Hepatocyte (in vitro differentiated cells): ENCODE data around the gene RGS6. TPM values are rescaled to one million over a fixed set of nuclear protein-coding genes. Genes with fewer than 3 reads are reported as not detected.

Source experiments
- DNase-seq: peaks from one replicate; pipeline ENCODE4 v3.0.0-alpha.2; 2016; ENCODE audit warnings: low spot score
- H2AFZ ChIP-seq: fragments of 200-600 bp; sonication (generic); 2 replicates; pipeline ENCODE4 v1.6.0; 2016; ENCODE audit warnings: antibody characterized with exemption, mild to moderate bottlenecking
- H3K27ac ChIP-seq: fragments of 200-600 bp; sonication (generic); 2 replicates; pipeline ENCODE4 v1.5.1; 2016; ENCODE audit warnings: mild to moderate bottlenecking
- H3K27me3 ChIP-seq: fragments of 200-600 bp; sonication (generic); 2 replicates; pipeline ENCODE4 v1.6.1; 2016
- H3K36me3 ChIP-seq: fragments of 200-600 bp; sonication (generic); replicated peaks from 2 replicates; pipeline ENCODE4 v1.5.1; 2016; ENCODE audit warnings: low read depth; ENCODE audit not compliant: insufficient read depth
- H3K4me1 ChIP-seq: fragments of 200-600 bp; sonication (generic); 2 replicates; pipeline ENCODE4 v1.5.1; 2016; ENCODE audit warnings: mild to moderate bottlenecking, moderate library complexity; ENCODE audit not compliant: insufficient read depth
- H3K4me2 ChIP-seq: fragments of 200-600 bp; sonication (generic); 2 replicates; pipeline ENCODE4 v1.6.0; 2016
- H3K4me3 ChIP-seq: fragments of 200-600 bp; sonication (generic); 2 replicates; pipeline ENCODE4 v1.5.1; 2016; ENCODE audit warnings: mild to moderate bottlenecking
- H3K79me2 ChIP-seq: fragments of 200-600 bp; sonication (generic); 2 replicates; pipeline ENCODE4 v1.6.0; 2017; ENCODE audit warnings: mild to moderate bottlenecking
- H3K9me2 ChIP-seq: fragments of 200-600 bp; sonication (generic); replicated peaks from 2 replicates; pipeline ENCODE4 v1.6.0; 2017; ENCODE audit warnings: mild to moderate bottlenecking; ENCODE audit not compliant: insufficient read depth
- H3K9me3 ChIP-seq: fragments of 200-600 bp; sonication (generic); 2 replicates; pipeline ENCODE4 v1.5.1; 2016; ENCODE audit warnings: low read depth, mild to moderate bottlenecking
- H4K20me1 ChIP-seq: fragments of 200-600 bp; sonication (generic); 2 replicates; pipeline ENCODE4 v1.6.0; 2016; ENCODE audit warnings: mild to moderate bottlenecking; ENCODE audit not compliant: insufficient read depth, poor library complexity, severe bottlenecking
- CTCF ChIP-seq: fragments of 200-600 bp; sonication (generic); IDR thresholded peaks from 2 replicates; pipeline ENCODE4 v1.5.1; 2016; ENCODE audit warnings: antibody characterized with exemption, mild to moderate bottlenecking; ENCODE audit not compliant: poor library complexity
- EZH2 ChIP-seq: fragments of 200-600 bp; sonication (generic); IDR thresholded peaks from 2 replicates; pipeline ENCODE4 v1.6.1; 2016; ENCODE audit warnings: antibody characterized with exemption, mild to moderate bottlenecking, borderline replicate concordance
- EZH2phosphoT487 ChIP-seq: fragments of 200-600 bp; sonication (generic); IDR thresholded peaks from one replicate; pipeline ENCODE4 v1.6.1; 2018; ENCODE audit warnings: antibody characterized with exemption, mild to moderate bottlenecking, low read depth, moderate library complexity; ENCODE audit not compliant: unreplicated experiment, severe bottlenecking
- WGBS: methylation state at CpG from one replicate; pipeline ENCODE4 v1.1.6; 2016; ENCODE audit warnings: low lambda C conversion rate; ENCODE audit errors: missing lambda C conversion rate; 5-methylcytosine and 5-hydroxymethylcytosine counted together
- polyA plus RNA-seq: library from polyadenylated mRNA; unstranded; fragments of >200 nt; fragmentation: Nextera tagmentation; extraction: Ambion mirVana; gene quantifications from 2 replicates; pipeline ENCODE4 v1.2.1, GENCODE V29; 2016
- total RNA-seq: library from RNA; depleted of rRNA; stranded (reverse); fragments of >200 nt; gene quantifications from 2 replicates; pipeline ENCODE4 v1.2.3, GENCODE V29; 2014

RGS6 gene
- total and polyA plus RNA-seq, 2 experiments from 2014 or later: 0.25 to 0.87 TPM

- no peaks in the 10 kb centered on the region for H4K20me1 ChIP-seq
- no peak overlapping the region for H3K4me2 ChIP-seq
- TF ChIP-seq CTCF: no peak
- no peak for TF ChIP-seq EZH2phosphoT487
- no peak for TF ChIP-seq EZH2
- H3K79me2 ChIP-seq: no peaks in the 10 kb centered on the region
- H3K4me1 ChIP-seq: no peaks in the 10 kb centered on the region
- H3K27me3 ChIP-seq: peaks cover 9% of the 10 kb centered on the region
- H3K9me2 ChIP-seq: no peaks in the 10 kb centered on the region
- WGBS: 45% methylated on average over 7 of the region's 7 CpGs
- no peaks in the 10 kb centered on the region for H3K9me3 ChIP-seq
- no peak overlapping the region for H3K27ac ChIP-seq
- no peaks in the 10 kb centered on the region for H3K36me3 ChIP-seq
- no peak overlapping the region for H3K4me3 ChIP-seq
- no peak overlapping the region for H2AFZ ChIP-seq
- DNase-seq: no peak
Observed at GRCh38 chr14:72023128-72024042, 91.2 kb downstream of the RGS6 start.

GRCh38 chr14:72024043-72024407, 91.8 kb downstream of the RGS6 start:
- no peak overlapping the region for H3K4me3 ChIP-seq
- H3K36me3 ChIP-seq: no peaks in the 10 kb centered on the region
- peaks cover 9% of the 10 kb centered on the region for H3K27me3 ChIP-seq
- no peaks in the 10 kb centered on the region for H3K79me2 ChIP-seq
- H4K20me1 ChIP-seq: no peaks in the 10 kb centered on the region
- WGBS: 42% methylated on average over 6 of the region's 6 CpGs
- no peak overlapping the region for H3K27ac ChIP-seq
- H3K9me2 ChIP-seq: no peaks in the 10 kb centered on the region
- DNase-seq: peak; percentile 65
- H3K4me2 ChIP-seq: no peak overlapping the region
- H3K9me3 ChIP-seq: no peaks in the 10 kb centered on the region
- H3K4me1 ChIP-seq: no peaks in the 10 kb centered on the region
- TF ChIP-seq CTCF (peak; percentile 52), EZH2 (no peak), EZH2phosphoT487 (no peak)
- H2AFZ ChIP-seq: no peak overlapping the region

- Histone ChIP-seq H3K4me1 (no peaks in the 10 kb centered on the region), H3K27me3 (peaks cover 6% of the 10 kb centered on the region), H3K9me2 (no peaks in the 10 kb centered on the region), H3K79me2 (no peaks in the 10 kb centered on the region), H4K20me1 (no peaks in the 10 kb centered on the region), H2AFZ (no peak overlapping the region), H3K36me3 (no peaks in the 10 kb centered on the region), H3K4me2 (no peak overlapping the region), H3K9me3 (no peaks in the 10 kb centered on the region), H3K27ac (no peak overlapping the region), H3K4me3 (no peak overlapping the region)
- TF ChIP-seq CTCF: no peak
- no peak for TF ChIP-seq EZH2phosphoT487
- no peak for TF ChIP-seq EZH2
- no peak for DNase-seq
- WGBS: 77% methylated on average over 4 of the region's 4 CpGs
Observed at GRCh38 chr14:72024504-72024903, 92.3 kb downstream of the RGS6 start.
